Suprapubic skin (tissue), 4 donors: ENCODE results near the gene LPP. TPM values are rescaled to one million over a fixed set of nuclear protein-coding genes. Genes with fewer than 3 reads are reported as not detected.

Experiments used
- DNase-seq, 2 donors: peaks; one replicate each; pipeline ENCODE4 v3.0.0-alpha.2; 2019; ENCODE audit warnings: low spot score in 2 of 2
- H3K27ac ChIP-seq: fragments of 200-600 bp; sonication (generic); one replicate; pipeline ENCODE4 v1.5.1; 2019
- H3K27me3 ChIP-seq: fragments of 200-600 bp; sonication (generic); one replicate; pipeline ENCODE4 v1.5.1; 2019
- H3K36me3 ChIP-seq: fragments of 200-600 bp; sonication (generic); one replicate; pipeline ENCODE4 v1.5.1; 2019
- H3K4me1 ChIP-seq: fragments of 200-600 bp; sonication (generic); one replicate; pipeline ENCODE4 v1.5.1; 2019
- H3K4me3 ChIP-seq: fragments of 200-600 bp; sonication (generic); one replicate; pipeline ENCODE4 v1.5.1; 2019; ENCODE audit warnings: mild to moderate bottlenecking
- H3K9me3 ChIP-seq: fragments of 200-600 bp; sonication (generic); one replicate; pipeline ENCODE4 v1.5.1; 2019
- EP300 ChIP-seq: sonication (generic); formaldehyde crosslinking; IDR thresholded peaks from one replicate; pipeline ENCODE4 v1.6.1; 2017; ENCODE audit warnings: antibody characterized with exemption
- POLR2A ChIP-seq, 2 donors: fragments of 450-650 bp; IDR thresholded peaks; one replicate each; pipeline ENCODE4 v1.6.1; 2017; ENCODE audit warnings: antibody characterized with exemption in 2 of 2, mild to moderate bottlenecking in 2 of 2, moderate library complexity in 2 of 2
- POLR2AphosphoS5 ChIP-seq, 3 donors: sonication (generic); formaldehyde crosslinking; IDR thresholded peaks; one replicate each; pipeline ENCODE4 v1.6.1; 2017; ENCODE audit warnings: antibody characterized with exemption in 3 of 3
- whole genome bisulfite sequencing: methylation state at CpG from one replicate; pipeline ENCODE4 v1.1.5; 2018; 5-methylcytosine and 5-hydroxymethylcytosine counted together
- total RNA-seq, 4 donors: library from RNA; depleted of rRNA; stranded (reverse); fragments of >200 nt; gene quantifications; one replicate each; pipeline ENCODE4 v1.1.0, GENCODE V29; 2016
- TF ChIP-seq, protein P1 (sequence below), 2 donors: fragments of 200-600 bp in 1 of 2; fragments of 450-650 bp in 1 of 2; sonication (generic) in 1 of 2; IDR thresholded peaks; one replicate each; pipeline ENCODE4 v1.5.1; 2016 to 2019; ENCODE audit warnings: antibody characterized with exemption in 2 of 2, mild to moderate bottlenecking in 1 of 2, moderate library complexity in 1 of 2

LPP gene
- total RNA-seq, 4 donors from 2014 or later, result 56.8 to 127 (median 84.2) TPM

GRCh38 chr3:188624828-188625227 lies 470.9 kb downstream of the LPP start:
- Histone ChIP-seq H3K9me3 (no peaks in the 10 kb centered on the region), H3K36me3 (no peaks in the 10 kb centered on the region), H3K4me3 (no peak overlapping the region), H3K4me1 (peaks cover 17% of the 10 kb centered on the region), H3K27me3 (no peaks in the 10 kb centered on the region), H3K27ac (peak overlapping the region; percentile 70)
- no peak for TF ChIP-seq EP300
- no peak for TF ChIP-seq POLR2A (IDR thresholded peaks at IDR 0.05)
- TF ChIP-seq, protein P1, sequence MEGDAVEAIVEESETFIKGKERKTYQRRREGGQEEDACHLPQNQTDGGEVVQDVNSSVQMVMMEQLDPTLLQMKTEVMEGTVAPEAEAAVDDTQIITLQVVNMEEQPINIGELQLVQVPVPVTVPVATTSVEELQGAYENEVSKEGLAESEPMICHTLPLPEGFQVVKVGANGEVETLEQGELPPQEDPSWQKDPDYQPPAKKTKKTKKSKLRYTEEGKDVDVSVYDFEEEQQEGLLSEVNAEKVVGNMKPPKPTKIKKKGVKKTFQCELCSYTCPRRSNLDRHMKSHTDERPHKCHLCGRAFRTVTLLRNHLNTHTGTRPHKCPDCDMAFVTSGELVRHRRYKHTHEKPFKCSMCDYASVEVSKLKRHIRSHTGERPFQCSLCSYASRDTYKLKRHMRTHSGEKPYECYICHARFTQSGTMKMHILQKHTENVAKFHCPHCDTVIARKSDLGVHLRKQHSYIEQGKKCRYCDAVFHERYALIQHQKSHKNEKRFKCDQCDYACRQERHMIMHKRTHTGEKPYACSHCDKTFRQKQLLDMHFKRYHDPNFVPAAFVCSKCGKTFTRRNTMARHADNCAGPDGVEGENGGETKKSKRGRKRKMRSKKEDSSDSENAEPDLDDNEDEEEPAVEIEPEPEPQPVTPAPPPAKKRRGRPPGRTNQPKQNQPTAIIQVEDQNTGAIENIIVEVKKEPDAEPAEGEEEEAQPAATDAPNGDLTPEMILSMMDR (IDR thresholded peaks at IDR 0.05), result no peak
- no peak for TF ChIP-seq POLR2AphosphoS5 (IDR thresholded peaks at IDR 0.05)
- no peak for DNase-seq

DNA sequence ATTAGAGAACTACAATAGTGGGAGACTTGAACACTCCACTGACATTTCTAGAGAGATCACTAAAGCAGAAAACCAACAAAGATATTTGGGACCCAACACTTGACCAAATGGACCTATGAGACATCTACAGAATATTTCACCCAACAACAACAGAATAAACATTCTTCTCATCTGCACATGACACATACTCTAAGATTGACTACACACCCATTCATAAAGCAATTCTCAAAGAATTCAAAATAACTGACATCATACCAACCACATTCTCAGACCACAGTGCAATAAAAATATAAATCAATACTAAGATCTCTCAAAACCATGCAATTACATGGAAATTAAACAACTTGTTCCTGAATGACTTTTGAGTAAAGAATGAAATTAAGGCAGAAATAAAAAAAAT lies 473.7 kb downstream of the LPP start:
- DNase-seq, result no peak
- H3K4me3 ChIP-seq, result no peak overlapping the region
- H3K27me3 ChIP-seq, result no peaks in the 10 kb centered on the region
- H3K36me3 ChIP-seq, result no peaks in the 10 kb centered on the region
- peaks cover 19% of the 10 kb centered on the region for H3K4me1 ChIP-seq
- H3K9me3 ChIP-seq, result no peaks in the 10 kb centered on the region
- TF ChIP-seq EP300 (no peak), POLR2A (IDR thresholded peaks at IDR 0.05) (no peak), POLR2AphosphoS5 (IDR thresholded peaks at IDR 0.05) (no peak)
- TF ChIP-seq, protein P1 (IDR thresholded peaks at IDR 0.05), result no peak
- peak overlapping the region; percentile 16 for H3K27ac ChIP-seq

- Histone ChIP-seq H3K27me3 (no peaks in the 10 kb centered on the region), H3K4me3 (no peak overlapping the region), H3K4me1 (peaks cover 35% of the 10 kb centered on the region), H3K9me3 (no peaks in the 10 kb centered on the region), H3K27ac (no peak overlapping the region), H3K36me3 (no peaks in the 10 kb centered on the region)
- TF ChIP-seq, protein P1 (IDR thresholded peaks at IDR 0.05), result no peak
- TF ChIP-seq POLR2AphosphoS5 (IDR thresholded peaks at IDR 0.05), result no peak
- TF ChIP-seq EP300, result no peak
- TF ChIP-seq POLR2A (IDR thresholded peaks at IDR 0.05), result no peak
- no peak for DNase-seq
- 88% methylated on average over 5 of the region's 5 CpGs for WGBS
Measured at GRCh38 chr3:188631291-188632010, 477.5 kb downstream of the LPP start.

DNA sequence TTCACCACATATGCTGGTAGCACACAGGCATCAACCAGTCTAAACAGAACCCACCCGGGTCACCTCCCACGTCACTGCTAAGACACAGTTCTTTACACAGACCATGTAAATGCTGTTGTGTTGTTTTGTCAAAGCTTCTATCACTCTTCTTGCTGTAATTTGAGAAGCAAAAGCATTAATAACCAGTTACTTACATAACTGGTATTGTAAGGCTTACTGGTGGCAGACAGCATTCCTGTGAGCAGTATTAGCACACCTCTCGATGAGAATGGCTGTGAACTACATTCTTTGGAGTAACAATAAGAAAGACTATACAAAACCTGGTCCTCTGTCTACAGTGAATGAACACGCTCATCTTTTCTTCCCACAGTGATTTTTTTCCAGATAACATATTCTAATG lies 479.2 kb downstream of the LPP start:
- 72% methylated on average over 4 of the region's 4 CpGs for WGBS
- no peak overlapping the region for H3K27ac ChIP-seq

DNA sequence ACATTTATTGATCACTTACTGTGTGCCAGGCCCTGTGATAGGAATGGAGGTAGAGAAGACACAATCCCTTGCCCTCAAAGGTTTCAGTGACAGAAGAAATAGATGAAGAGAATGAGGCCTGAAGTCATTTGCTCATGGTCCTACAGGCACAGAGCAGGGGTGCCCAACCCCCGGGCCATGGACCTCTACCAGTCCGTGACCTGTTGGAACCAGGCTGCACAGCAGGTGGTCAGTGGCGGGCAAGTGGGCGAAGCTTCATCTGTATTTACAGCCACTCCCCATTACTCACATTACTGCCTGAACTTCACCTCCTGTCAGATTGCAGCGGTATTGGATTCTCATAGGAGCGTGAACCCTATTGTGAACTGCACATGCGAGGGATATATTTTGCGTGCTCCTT lies 480.3 kb downstream of the LPP start:
- H3K36me3 ChIP-seq, result no peaks in the 10 kb centered on the region
- no peaks in the 10 kb centered on the region for H3K27me3 ChIP-seq
- H3K9me3 ChIP-seq, result no peaks in the 10 kb centered on the region
- no peak for DNase-seq
- no peak overlapping the region for H3K4me3 ChIP-seq
- TF ChIP-seq, protein P1 (IDR thresholded peaks at IDR 0.05), result no peak
- TF ChIP-seq POLR2AphosphoS5 (IDR thresholded peaks at IDR 0.05) (no peak), POLR2A (IDR thresholded peaks at IDR 0.05) (no peak), EP300 (no peak)
- no peak overlapping the region for H3K27ac ChIP-seq
- 95% methylated on average over 8 of the region's 8 CpGs for WGBS
- peaks cover 32% of the 10 kb centered on the region for H3K4me1 ChIP-seq

More for the DNA sequence above, 479.2 kb downstream of the LPP start:
- no peaks in the 10 kb centered on the region for H3K9me3 ChIP-seq
- H3K4me1 ChIP-seq, result peaks cover 32% of the 10 kb centered on the region
- TF ChIP-seq EP300 (no peak), POLR2A (IDR thresholded peaks at IDR 0.05) (no peak), POLR2AphosphoS5 (IDR thresholded peaks at IDR 0.05) (no peak)
- TF ChIP-seq, protein P1 (IDR thresholded peaks at IDR 0.05), result no peak
- H3K36me3 ChIP-seq, result no peaks in the 10 kb centered on the region
- DNase-seq, result no peak
- H3K27me3 ChIP-seq, result no peaks in the 10 kb centered on the region
- H3K4me3 ChIP-seq, result no peak overlapping the region
